GM18517 (cell line): ENCODE measurements around the gene TBC1D2.

Experiments
- ATAC-seq: cut with Tn5 transposase; IDR thresholded peaks from one replicate; pipeline ENCODE4 v1.9.1; 2021; ENCODE audit warnings: mild to moderate bottlenecking, moderate library complexity; ENCODE audit not compliant: unreplicated experiment

The TBC1D2 gene

DNA sequence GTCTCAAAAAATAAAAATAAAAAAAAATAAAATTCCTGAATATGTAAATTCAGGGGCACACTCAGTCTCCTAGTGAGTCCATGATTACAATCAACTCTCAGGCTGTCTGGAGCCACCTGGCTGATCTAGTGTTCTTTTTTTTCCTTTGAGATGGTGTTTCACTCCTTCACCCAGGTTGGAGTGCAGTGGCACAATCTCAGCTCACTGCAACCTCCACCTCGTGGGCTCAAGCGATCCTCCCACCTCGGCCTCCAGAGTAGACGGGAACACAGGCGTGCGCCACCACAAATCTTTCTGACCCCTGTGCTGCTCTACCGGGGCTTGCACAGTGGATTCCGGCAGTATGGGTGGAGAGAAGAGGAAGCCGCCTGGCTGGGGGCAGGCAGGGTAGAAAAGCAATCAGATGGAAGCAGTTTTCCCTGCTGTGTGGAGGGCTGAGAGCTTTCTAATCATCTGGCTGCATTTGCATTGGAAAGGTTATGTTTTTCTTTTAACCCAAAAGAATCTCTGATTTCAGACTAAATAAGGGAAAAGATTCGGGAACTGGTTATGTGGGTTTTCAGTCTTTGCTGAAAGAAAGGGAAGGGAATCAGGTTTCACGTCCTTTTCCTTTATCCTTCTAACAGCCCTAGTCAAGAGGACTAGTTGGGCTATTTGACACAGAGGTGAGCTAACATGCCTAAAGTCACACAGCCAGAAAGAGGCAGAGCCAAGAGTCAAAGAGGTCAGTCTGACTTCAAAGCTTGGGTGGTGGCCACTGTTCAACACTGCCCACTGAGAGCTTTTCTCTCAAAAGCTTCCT lies 36.7 kb downstream of the TBC1D2 start:
- ATAC-seq: no peak

DNA sequence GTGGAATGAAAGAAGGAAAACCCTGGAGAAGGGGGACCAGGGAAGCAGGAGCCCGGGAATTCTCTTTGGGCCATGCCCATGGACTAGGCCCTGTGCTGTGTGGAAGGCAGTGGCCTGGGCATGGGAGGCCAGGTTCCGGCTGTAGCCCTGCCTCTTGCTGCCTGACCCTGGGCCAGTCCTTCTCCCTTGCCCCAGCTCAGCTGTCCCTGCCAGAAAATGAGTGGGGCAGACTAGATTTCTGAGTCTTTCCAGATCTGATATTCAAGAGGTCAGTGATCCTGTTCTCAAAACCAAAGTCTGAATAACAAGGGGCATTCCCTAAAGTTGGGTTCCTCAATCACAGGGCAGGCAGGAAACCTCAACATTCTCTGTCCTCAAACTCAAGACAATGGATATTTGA lies 38.2 kb downstream of the TBC1D2 start:
- ATAC-seq: no peak

DNA sequence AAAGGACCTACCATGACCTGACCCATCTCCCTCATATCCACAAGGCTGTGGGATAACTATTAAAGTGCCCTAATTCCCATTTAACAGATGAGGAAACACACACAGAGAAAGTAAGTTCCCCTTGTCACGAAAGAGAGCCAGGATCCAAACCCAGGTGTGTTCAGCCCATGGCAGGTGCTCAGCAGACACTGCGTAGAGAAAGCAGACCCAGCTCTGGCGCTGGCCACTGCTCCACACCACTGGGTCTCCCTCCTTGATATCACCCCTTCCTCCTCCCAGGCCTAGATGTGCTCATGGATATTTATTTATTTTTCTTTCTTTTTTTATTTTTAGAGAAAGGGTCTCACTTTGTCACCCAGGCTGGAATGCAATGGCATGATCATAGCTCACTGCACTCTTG lies 39.1 kb downstream of the TBC1D2 start:
- no peak for ATAC-seq

DNA sequence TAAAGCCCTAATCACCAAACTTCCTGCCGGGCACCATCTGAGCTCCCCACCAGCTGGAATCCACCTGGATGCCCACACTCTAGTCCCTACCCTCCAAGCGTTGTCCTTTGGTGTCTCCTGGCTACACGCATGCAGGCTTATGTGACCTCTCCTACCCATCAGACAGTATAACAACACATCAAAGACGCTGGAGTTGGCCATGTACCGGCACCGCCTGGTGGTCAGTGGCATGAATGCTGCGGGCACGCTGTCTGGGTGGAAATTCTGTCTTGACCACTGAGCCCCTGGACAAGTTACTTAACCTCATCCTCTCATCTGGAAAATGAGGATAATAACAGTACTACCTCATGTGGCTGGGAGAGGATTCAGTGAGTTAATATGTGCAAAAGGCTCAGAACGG lies 39.6 kb downstream of the TBC1D2 start:
- ATAC-seq: no peak

DNA sequence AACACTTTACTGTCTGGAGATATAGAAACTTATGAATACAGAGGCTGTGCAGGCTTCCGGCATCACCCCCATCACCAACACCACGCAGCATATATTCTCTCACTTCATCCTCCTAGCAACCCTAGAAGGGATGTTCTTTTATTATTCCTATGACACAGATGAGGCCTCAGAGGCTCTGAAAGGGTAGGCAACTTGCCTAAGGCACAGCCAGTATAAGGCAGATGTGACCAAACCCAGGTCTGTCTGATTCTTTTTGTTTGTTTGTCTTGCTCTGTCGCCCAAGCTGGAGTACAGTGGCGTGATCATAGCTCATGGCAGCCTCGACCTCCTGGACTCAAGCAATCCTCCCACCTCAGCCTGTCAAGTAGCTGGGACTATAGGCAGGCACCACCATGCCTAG lies 40.2 kb downstream of the TBC1D2 start:
- no peak for ATAC-seq

DNA sequence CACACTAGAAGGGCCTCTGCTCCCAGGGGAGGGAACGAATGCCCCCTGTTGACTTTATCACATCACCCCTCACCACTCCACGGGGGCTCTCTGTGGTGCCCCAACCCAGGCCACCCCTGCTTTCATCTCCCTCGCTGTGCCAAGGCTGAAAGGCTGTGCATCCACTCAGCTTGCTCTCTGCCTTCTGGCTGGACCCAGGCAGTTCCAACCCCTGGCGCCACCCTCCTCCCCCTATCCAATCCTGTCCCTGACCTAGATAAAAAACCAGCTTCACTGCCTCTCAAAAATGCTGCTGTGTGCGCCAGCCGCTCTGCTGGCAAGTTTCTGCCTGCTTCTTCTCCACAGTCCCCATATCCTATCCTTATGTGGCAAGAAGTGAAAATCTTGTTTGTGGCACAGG lies 40.6 kb downstream of the TBC1D2 start:
- ATAC-seq: no peak

DNA sequence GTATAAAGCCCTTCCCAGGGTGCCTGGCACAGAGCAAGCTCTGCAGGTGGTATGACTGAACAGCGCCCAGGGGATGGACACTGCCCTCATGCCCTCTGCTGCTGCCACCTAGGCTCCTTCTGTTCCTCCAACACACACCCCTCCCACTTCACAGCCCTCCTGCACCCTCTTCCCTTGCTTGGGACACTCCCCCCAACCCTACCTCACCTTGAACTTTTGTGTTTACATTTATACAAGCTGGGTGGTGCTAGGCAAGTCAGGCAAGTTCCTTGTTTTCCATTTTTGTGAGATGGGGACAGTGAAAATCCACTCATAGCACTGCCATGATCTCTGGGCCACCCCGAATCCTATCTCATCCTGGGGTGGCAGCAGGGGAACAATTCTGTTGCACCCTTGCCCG lies 44.2 kb downstream of the TBC1D2 start:
- ATAC-seq: no peak

DNA sequence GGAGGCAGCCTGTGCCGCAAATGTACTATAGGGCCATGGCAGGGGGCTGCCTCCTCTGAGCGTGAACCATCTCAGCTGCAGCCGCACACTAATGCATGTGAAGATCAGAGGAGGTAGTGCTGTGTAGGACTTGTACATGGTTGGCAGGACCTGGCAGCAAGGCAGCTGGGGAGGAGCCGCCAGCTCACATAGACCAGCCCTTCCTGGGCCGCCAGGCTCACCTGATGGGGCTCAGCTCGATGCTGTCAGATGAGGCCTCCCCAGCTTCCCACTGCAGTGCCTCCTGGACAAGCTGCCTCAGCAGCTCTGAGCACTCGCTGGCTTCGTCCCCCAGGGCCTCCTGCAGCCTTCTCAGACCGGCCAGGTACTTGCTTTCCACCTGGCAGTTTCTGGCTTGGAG lies 45.0 kb downstream of the TBC1D2 start:
- no peak for ATAC-seq

DNA sequence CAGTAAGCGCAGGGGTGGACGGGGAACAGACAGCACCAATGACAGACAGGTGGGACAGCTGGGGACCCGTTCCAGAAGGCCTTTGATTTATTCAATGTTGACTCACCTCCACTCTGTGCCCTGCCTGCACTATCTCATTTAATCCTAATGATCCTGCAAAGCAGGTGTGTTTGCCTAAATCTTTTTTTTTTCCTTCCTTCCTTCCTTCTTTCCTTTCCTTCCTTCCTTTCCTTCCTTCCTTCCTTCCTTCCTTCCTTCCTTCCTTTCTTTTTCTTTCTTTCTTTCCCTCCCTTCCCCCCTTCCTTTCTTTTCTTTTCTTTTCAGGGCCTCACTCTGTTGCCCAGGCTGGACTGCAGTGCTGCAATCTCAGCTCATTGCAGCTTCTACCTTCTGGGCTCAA lies 45.9 kb downstream of the TBC1D2 start:
- ATAC-seq: no peak

DNA sequence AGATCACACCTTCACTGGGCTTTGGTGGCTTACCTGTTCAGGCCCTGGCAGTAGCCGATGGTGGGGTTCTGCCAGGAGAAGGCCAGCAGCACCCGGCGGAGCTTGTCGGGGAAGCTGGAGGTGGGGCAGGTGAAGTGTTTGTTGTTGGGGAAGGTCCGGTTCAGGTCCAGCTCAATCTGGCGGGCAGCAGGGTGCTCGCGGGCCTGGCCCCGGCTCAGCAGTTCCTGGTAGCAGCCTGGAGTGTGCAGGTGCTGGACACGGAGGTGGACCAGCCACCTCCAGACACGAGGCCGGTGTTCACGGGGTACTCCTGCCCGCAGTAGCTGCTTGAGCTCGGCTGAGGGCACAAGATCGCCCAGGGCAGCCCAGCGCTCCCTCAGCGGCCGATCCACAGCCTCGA lies 46.8 kb downstream of the TBC1D2 start:
- ATAC-seq: no peak

DNA sequence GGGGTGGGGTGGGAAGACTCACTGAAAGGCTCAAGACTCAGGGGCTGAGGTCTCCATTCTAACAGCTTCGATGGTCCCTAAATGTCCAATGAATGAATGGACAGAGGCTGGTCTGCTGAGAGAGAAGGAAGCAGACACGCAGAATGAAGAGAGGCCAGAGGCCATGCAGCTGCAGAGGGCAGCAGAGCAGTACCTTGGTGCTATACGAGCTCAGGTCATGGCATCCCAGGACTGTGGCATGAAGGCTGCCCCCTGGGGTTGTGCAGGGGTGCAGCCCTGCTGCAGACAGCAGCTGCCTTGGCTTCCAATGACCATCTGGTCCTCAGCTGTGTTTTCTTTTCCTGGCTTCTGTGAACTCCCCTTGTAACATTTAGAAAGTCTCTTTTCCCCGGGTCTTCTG lies 47.8 kb downstream of the TBC1D2 start:
- ATAC-seq: no peak

DNA sequence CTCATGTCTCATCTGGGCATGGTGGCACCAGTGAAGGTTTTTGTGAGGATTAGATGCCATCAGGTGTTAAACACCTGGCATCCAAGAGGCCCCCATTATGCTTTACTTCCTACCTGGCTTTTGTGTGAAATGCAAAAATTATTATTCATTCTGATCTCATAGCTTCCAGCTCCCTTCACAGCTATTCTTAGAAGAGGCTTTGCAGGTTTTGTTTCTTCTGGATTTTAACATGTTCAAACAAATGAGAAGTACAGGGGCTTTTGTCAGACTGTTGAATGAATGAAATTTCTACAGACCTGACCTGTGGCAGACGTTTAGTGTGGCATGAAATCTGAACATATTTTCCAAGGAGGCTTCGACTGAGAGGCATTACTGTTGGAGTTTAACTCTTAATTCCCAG lies 48.7 kb downstream of the TBC1D2 start:
- no peak for ATAC-seq

DNA sequence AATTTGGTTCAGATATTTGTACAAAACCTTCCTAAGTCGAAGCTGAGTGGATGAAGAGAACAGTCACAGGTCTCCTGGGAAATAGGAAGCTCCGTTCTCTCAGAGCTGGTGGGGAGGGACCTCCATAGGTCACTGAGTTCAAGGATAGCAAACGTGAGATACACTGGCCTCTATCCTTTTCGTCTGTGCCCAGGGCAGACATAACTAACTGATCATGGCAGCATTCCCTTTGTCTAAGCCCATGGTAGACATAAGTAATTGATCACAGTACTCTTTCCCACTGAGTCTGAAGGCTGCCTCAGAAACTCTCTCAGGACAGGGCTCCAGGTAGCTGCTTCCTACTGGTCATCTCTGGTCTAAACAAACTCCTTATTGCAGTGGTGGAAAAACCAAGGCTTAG lies 50.8 kb downstream of the TBC1D2 start:
- no peak for ATAC-seq

DNA sequence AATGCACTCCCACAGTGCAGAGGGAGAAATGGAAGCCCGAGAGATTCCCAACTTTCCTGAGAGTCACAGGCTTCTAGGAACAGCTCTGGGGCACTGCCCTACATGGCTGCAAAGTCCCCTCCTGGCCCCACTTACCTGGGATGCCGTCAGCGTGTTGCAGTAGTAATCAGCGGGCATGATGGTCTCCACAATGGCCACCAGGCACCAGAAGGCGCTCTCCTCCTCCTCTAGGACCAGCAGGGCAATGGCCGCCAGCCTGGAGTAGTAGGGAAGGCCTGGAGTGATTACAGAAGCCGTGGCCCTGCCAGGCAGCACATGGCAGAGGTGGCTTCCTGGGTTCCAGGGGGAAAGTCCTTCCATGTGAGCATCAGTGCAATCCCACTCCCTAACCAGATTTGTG lies 52.3 kb downstream of the TBC1D2 start:
- no peak for ATAC-seq

DNA sequence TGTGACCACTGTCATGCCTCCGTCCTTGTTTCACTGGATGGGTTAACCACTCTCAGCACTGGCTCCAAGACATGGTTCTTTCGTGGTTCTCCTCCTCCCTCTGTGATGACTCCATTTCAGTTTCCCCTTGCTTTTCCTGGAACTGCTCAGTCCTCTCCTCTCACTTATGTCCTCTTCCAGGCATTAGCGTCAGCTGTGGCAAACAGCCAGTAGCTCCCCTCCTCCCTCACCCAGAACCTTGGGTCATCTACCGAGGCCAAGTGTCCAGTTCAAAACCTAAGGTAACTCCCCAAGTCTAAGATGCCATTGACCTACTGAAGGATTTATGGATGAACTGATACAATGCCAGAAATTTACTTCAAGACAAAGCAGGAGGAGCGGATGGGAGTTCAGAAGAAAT lies 53.2 kb downstream of the TBC1D2 start:
- no peak for ATAC-seq

DNA sequence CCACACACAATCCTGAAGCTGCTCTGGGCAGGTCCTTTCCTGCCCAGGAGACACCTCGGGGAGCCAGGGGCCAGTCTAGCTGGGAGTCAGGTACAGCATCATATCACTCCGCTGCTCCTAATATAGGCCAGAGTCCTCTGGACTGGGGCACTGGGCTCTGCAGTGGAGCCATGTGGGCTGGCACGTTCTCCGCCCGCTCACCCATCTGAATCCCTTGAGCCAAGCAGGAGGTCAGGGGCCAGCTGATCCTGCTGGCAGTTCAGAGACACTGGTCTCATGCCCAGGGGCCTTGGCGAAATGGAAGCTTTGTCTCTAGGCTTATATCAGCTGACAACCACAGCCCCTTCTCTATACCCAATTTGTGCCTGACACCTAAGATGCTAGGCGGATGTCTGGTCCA lies 53.7 kb downstream of the TBC1D2 start:
- no peak for ATAC-seq

DNA sequence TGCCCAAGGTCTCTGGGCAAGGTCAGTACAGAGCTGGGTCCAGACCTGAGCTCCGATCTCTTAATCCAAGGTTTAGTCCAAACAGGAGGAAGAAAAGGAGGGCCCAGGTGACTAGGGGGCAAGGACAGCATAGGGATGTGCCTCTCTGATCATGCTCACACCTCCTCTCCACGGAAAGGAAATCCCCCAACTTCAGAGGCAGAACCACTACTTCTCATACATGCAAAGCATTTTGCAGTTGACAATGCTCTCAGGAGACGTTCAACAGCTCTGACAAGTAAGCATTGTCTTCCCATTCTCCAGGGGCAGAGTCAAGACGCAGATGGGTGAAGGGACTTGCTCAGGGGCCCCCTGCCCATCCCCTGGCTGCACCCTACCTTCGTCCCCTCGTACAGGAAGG lies 54.3 kb downstream of the TBC1D2 start:
- no peak for ATAC-seq

DNA sequence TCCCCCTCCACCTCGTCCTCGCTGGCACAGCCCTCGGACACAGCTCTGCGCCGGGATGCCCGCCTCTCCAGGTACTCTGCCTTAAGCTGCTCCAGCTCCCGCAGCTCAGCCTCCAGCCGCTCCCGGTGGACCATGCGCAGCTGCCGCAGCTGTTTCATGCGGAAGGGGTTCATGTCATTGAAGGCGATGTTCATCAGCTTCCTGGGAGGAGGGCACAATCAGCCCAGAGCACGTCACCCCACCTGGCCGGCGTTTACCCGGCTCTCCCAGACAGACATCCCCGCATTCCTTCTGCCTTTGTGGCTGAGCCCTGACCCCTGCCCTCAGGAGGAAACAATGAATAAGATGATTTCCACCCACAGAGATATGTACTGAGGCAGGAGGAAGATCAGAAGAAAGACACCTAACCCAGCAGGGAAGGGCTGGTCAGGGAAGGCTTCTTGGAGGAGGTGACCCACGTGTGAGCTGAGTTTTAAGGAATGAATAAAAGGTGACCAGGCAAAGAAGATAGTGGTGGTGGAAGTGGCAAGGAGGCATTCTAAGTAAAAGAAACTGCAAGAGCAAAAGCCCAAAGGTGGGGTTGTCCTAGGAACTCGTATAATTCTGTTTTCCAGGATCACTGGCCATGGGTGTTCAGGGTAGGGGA lies 55.9 kb downstream of the TBC1D2 start:
- no peak for ATAC-seq

DNA sequence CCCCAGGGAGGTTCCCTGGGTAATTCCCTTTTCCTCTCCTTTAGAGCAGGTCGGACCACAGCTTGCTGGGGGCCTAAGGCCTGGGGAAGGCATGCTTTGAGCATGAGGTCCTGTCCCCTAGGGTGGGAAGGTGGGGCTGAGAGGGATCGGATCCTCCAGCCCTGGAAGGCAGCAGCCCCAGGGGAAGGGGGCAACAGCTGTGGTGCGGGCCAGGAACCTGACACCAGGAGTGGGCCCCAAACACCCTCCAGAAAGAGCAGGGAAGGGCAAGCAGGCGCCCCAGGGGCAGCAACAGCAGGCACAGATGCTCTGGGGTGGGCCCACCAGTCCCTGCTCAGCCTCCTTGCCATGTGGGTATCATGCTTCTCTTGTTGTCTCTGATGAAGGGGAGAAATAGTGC lies 59.8 kb downstream of the TBC1D2 start:
- ATAC-seq: no peak

DNA sequence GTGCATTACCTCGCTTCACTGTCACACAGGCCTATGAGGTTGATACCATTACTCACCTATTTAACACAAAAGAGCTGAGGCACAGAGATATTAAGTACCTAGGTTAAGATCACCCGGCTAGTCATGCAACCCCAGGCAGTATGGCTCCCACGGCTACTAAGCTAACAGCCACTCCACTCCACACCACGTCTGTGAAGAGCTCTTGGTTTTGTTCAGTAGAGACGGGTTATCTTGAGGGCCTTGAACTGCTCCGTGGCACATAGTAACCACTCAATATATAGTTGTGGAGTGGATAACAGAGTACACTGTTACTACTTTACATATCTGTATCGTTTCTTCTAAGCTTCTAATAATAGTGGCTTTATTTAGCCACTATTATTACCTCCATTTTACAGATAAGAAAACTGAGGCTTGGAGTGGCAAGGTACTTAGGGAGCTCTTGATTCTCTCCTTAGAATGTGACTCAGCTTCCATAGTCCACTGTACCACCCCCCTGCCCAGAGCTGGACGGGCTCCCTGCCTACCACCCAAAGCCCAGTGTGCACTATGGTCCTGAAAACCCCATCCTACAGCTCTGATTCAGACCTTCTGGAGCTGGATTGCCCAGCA lies 62.0 kb downstream of the TBC1D2 start:
- ATAC-seq: no peak

DNA sequence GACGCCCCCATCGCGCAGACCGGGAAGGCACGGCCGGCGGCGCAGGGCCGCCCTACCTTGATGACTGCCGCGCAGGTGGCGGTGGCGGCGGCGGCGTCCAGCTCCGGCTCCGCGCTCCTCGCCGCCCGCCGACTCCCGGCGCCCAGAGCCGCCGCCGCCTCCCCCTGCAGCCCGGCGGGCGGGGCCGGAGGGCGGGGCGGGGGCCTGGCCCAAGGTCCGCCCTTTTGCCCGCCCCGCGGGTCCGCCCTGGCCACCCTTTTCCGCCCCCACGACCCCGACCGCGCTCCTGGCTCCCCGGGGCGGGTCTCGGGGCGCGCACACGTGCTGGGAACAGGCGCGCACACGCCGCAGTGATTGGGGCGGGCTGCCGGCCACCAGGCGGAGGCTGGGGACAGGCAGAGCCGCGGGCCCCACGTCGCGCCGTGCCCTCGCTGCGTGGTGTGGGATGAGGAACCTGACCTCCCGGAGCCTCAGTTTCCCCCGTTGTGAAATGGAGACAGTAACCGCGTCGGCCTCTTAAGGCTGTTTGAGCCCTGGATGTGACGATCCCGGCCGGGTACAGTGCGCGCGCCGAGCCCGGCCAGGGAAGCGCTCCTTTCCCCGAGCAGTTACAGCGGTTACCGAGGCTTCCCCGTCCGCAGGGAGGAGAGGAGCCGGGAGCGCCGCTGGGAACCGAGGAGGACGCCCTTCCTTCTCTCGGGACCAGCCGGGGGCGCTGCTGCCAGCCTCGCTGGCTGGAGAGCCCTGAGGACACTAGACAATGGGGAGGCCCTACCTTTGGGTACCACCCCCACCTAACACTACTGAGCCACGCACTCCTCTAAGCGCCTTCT lies 62.7 kb downstream of the TBC1D2 start, which contains the start of gene CORO2A:
Gene CORO2A, minus strand, starts transcription at position 135 of the 833 bp plus-strand sequence. CDS start 34,977 bp downstream, outside the sequence.
- no peak for ATAC-seq
